Measurements from ENCODE around the gene PPP1R26. TPM values are rescaled to one million over a fixed set of nuclear protein-coding genes. Genes with fewer than 3 reads are reported as not detected.
"Not testable (repeated sequence)": the region's sequence is repeated elsewhere in the genome, so short reads cannot be mapped to it uniquely, and the experiment has no call there.

PPP1R26 gene
- total and polyA plus RNA-seq, 2 of the 4 experiments (the other 2 are of a cell fraction): 3.8 to 5.6 TPM

DNA sequence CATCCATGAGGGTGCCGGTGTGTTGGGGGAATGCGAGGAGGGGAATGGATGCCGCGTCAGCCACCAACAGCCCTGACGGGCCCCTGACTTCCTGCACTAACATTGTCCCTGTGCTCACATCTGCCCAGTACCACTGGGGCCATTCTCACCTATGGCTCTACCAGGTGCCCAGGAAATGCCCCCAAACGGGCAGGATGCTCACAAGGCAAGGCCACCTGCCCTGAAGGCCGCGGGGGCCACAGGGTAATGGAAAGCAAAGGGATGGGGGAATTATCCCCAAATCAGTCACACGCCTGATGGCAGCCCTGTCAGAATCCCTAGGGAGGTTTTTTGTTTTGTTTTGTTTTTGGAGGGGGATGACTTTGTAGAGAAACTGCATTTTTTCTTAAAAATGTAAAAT, 34.3 kb downstream of the PPP1R26 start:
- H3K27ac ChIP-seq (ENCODE audit: insufficient read depth, low read length); H3K4me1 ChIP-seq (ENCODE audit: control insufficient read depth, insufficient read depth, low read length); H3K4ac ChIP-seq (ENCODE audit: low read depth, low read length); H3K9me3 ChIP-seq (ENCODE audit: control insufficient read depth, insufficient read depth, low read length); DNase-seq; H3K27me3 ChIP-seq (ENCODE audit: control insufficient read depth, insufficient read depth, low read length); H2AK9ac ChIP-seq (replicated peaks; ENCODE audit: low read depth, low read length, poor library complexity); H3K4me3 ChIP-seq (ENCODE audit: insufficient read depth, low read depth, low read length); H2BK20ac ChIP-seq (ENCODE audit: low read depth, low read length); H3K9me1 ChIP-seq (ENCODE audit: insufficient read depth, low read length); H3K9ac ChIP-seq (ENCODE audit: low read depth, low read length); CTCF ChIA-PET; H2AK5ac ChIP-seq (ENCODE audit: low read depth, low read length); intact Hi-C loops (cut with micrococcal nuclease); H3K36me3 ChIP-seq (ENCODE audit: control insufficient read depth, insufficient read depth, low read length); H2AFZ ChIP-seq (replicated peaks; ENCODE audit: low read length, poor library complexity); BruUV-seq (replicated peaks); H3K23ac ChIP-seq (ENCODE audit: low read depth, low read length); H3K4me2 ChIP-seq (ENCODE audit: low read depth, low read length); H4K8ac ChIP-seq (ENCODE audit: low read depth in 2 of 2, low read length in 2 of 2); H4K5ac ChIP-seq (ENCODE audit: low read depth, low read length); dilution Hi-C loops (cut with HindIII; ENCODE audit: low sequenced_read_pairs, unreplicated experiment); ATAC-seq (ENCODE audit: low read depth); H3K56ac ChIP-seq (ENCODE audit: extremely low read depth, insufficient read depth, low read length); H2BK120ac ChIP-seq (ENCODE audit: low read depth, low read length); H3K79me1 ChIP-seq (ENCODE audit: low read depth in 1 of 2, low read length in 2 of 2); H3K14ac ChIP-seq (replicated peaks; ENCODE audit: low read depth, low read length); in situ Hi-C loops (cut with MboI; ENCODE audit: low sequenced_read_pairs); H2BK5ac ChIP-seq (ENCODE audit: low read depth, low read length, poor library complexity, severe bottlenecking); H2BK15ac ChIP-seq (ENCODE audit: low read depth, low read length); H4K20me1 ChIP-seq (ENCODE audit: insufficient read depth, low read length); H3K18ac ChIP-seq (ENCODE audit: low read depth, low read length); H4K91ac ChIP-seq (ENCODE audit: insufficient read depth, low read depth, low read length); POLR2A ChIA-PET (ENCODE audit: unreplicated experiment): not testable (repeated sequence)
- WGBS, 2 experiments (ENCODE audit: extremely low coverage in 2 of 2, insufficient read length in 1 of 2): no CpG with 5 or more reads among the region's 9 CpGs
